HG02981 (cell line): Measurements from ENCODE around the gene CDYL2.
"Not testable (repeated sequence)": the region's sequence is repeated elsewhere in the genome, so short reads cannot be mapped to it uniquely, and the experiment has no call there.

ENCODE experiments used
- ATAC-seq: cut with Tn5 transposase; IDR thresholded peaks from one replicate; pipeline ENCODE4 v1.9.1; 2021; ENCODE audit warnings: mild to moderate bottlenecking, moderate library complexity; ENCODE audit not compliant: unreplicated experiment

Gene CDYL2, protein sequence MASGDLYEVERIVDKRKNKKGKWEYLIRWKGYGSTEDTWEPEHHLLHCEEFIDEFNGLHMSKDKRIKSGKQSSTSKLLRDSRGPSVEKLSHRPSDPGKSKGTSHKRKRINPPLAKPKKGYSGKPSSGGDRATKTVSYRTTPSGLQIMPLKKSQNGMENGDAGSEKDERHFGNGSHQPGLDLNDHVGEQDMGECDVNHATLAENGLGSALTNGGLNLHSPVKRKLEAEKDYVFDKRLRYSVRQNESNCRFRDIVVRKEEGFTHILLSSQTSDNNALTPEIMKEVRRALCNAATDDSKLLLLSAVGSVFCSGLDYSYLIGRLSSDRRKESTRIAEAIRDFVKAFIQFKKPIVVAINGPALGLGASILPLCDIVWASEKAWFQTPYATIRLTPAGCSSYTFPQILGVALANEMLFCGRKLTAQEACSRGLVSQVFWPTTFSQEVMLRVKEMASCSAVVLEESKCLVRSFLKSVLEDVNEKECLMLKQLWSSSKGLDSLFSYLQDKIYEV

GRCh38 chr16:80804526-80805383 is at the start of gene CDYL2:
Gene CDYL2 (minus strand): TSS chr16:80804598. CDS start chr16:80804173, 425 bp downstream.
- peak; percentile 62 for ATAC-seq

DNA sequence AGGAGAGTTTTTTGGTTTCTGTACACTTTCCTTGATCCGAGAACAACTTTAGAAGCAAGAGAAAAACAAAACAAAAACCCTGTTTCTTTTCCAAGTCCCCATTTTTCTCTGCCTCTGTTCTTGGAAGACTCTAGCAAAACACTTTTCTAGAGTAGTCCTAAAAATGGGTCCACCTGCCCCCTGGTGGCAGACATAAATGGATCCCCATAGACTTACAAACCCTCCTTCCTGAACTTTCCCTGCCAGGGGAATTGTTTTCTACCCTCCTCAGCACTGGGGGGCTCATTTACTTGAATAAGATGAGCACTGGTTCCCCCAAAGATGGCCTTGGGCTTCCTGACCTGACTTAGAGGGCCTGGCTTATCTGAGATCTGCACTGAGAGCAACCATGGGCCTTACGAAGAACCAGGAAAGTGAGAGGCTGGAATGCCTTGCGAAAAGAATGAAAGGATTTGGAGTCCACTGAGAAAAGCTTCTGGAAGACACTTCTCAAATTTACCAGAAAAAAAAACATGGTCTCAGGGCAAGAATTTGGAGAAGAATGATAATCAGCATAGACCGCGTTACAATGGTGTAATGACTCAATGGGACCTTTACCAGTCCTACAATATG is 48.0 kb upstream of the CDYL2 start:
- ATAC-seq = no peak

GRCh38 chr16:80851831-80852230 is 47.4 kb upstream of the CDYL2 start:
- ATAC-seq = no peak

- ATAC-seq = no peak
Observed at GRCh38 chr16:80850757-80851156, 46.4 kb upstream of the CDYL2 start.

DNA sequence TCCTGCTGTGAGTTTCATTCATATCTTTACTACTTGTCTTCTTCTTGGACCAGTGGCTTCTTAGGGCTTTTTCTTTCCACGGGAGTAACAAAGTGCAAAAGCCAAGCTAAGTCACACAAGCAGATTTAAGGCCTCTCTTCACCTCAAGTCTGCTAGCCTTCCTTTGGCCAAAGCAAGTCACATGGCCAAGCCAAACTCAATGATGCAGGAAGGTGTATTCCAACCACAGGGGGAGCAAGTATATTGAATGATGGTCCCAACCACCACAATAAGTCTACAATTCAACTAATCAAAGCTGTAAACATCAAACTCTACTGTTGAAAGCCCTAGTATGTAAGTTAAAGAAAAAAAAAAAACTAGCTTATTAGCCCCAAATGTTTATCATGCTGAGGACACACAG is 44.5 kb upstream of the CDYL2 start:
- ATAC-seq = no peak

DNA sequence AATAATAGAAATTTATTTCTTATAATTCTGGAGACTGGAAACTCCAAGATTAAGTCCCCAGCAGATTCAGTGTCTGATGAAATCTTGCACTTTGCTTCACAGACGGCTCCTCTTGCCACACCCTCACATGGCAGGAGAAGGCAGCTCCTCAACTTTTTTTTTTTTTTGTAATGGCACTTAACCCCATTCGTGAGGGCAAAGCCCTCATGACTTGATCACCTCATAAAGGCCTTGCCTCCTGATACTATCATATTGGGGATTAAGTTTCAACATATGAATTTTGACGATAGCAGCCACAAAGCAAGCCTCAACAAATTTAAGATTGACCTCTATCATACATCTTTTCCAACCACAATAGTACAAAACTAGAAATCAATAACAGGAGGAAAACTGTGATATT is 42.3 kb upstream of the CDYL2 start:
- ATAC-seq = no peak

DNA sequence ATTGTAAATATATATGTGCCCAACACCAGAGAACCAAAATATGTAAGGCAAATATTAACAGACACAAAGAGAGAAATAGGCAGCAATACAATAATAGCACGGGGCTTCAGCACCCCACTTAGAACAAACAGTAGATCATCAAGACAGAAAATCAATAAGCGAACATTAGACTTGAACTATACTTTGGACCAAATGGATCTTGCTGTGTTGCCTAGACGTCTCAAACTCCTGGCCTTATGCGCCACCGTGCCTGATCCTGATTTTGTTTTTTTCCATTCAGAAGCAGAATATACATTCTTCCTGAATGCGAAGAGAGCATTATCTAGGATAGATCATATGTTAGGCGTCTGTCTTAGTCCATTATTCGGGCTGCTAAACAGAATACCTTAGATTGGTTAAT is 41.9 kb upstream of the CDYL2 start:
- ATAC-seq = no peak

- ATAC-seq = no peak
Observed at GRCh38 chr16:80844395-80844794, 40.0 kb upstream of the CDYL2 start.

DNA sequence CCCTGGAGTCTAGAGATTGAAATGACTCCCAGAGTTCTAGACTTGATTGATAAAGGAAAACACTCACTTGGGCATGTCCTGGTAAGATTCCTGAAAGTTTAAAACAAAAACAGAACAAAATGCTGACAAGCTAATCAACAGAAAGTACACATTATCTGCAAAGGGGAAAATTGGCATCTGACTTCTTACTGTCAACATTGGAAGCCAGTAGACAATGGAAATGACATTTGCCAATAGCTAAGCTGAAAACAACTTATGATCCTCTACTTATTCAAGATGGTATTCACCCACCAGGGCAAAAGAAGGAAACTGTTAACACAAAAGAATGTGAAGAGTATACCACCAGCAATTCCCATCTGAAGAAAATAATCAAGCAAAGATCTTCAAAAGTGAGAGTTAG is 36.8 kb upstream of the CDYL2 start:
- no peak for ATAC-seq

GRCh38 chr16:80837533-80838147 is 33.2 kb upstream of the CDYL2 start:
- no peak for ATAC-seq

DNA sequence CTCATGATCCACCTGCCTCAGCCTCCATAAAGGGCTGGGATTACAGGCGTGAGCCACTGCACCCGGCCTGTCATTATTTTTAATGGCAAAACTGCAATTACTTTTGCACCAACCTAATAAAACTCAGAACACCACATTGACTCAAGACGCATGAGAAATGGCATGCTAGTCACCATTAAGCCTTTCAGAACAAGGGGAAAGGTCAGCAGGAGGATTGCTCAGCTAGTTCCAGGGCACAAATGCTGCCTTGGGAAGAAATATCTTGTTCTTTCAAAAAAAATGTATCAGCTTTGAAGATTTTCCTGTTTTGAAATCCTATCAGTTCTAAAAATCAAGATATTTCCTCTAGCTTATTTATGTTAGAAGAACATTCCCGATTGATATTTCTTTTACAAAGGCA is 32.4 kb upstream of the CDYL2 start:
- no peak for ATAC-seq

DNA sequence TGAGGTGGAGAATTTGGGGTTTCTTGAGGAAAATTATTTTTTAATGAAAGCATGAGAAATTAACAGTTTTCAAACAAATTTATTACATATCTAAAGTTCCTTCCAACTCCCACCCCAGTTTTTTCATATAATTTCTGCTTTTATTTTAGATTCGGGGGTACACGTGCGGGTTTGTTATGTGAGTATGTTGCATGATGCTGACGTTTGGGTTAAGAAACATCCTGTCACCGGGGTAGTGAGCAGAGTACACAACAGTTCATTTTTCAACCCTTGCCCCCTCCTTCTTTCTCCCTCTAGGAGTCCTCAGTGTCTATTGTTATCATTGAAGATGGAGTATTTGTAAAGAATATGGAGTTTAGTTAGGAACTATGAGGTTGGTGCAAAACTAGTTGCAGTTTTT is 31.8 kb upstream of the CDYL2 start:
- ATAC-seq = no peak

DNA sequence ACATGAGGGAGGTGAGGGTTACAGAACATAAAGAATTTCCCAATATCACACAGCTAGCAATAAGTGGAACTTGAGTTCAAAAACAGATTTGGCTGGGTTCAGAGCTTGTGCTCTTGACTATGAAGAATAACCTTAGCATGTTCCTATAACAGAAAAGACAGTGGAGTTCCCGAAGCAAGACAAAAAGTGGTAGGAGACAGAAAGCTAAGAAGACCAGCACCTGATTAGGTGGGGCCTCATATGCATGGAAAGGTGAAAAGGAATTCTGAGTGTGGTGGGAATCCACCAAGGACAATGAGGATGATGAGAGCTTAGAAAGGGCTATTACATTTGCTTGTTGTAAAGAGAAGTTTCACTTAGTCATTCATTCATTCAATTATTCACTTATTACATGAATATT is 26.6 kb upstream of the CDYL2 start:
- no peak for ATAC-seq

- no peak for ATAC-seq
Observed at GRCh38 chr16:80828495-80828894, 24.1 kb upstream of the CDYL2 start.

DNA sequence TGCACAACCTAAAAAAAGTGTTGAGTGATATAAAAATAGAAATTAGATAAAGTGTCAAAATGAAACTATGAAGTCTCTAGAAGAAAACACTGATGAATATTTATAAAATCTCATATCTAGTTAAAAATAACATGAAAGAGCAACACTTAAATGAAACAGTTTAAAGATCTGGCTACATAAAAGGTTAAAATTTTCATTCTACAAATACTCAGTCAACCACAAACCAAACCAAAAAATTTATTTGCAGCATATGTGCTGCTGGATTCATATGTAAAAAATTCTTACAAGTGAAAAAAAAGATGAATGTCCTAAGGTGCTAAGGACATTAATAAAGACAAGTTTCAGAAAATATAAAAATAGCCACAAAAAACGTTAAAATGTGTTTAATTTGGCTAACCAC is 22.6 kb upstream of the CDYL2 start:
- no peak for ATAC-seq

DNA sequence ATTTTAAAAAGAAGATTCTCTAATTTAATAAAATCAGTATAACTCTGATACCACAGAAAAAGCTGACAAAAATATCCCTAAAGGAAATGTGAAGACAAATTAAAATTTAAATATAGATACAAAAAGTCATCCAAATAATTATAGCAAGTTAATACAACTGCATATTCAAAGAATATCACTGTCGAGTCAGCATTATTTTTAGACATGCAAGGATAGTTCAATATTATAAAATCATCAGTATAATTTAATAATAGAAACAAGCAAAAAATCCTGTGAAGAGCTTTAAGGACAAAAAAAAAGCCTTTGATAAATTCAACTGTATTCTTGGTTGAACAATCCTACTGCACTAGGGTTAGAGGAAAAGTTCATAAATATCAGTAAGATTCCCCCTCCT is 21.0 kb upstream of the CDYL2 start:
- ATAC-seq = no peak

DNA sequence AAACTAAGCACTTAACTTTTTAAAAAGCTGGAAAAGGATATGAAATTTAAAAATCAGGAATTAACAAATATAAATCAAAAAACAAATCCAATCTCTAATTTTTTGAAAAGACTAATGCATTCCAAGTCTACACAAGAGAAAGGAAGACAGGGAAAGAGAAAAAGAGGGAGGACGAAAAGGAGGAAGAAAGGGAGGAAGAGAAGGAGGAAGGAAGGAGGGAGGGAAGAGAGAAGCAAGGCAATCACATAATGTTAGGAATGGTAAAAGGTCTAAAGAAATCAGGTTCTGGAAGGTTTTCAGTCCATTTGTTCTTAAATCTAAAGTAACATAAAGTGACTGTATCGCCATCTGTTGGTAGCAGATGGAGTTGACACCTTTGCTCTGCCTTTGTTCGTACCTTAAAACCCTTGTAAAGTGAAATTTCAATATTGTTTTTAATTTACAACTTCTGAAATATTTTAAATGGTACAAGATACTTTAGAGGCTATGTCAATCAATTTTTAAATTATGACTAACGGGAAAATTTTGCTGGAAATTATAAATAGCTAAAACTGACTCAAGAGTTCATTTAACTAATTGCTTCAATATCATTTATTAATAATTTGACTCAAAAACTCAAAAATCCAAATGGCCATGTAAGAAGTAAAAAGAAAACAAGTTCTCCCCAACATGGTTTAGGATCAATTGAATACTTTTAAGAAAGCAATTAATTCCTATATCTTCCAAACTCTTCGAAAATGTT is 20.4 kb upstream of the CDYL2 start:
- no peak for ATAC-seq

GRCh38 chr16:80819988-80820387 is 15.6 kb upstream of the CDYL2 start:
- no peak for ATAC-seq

DNA sequence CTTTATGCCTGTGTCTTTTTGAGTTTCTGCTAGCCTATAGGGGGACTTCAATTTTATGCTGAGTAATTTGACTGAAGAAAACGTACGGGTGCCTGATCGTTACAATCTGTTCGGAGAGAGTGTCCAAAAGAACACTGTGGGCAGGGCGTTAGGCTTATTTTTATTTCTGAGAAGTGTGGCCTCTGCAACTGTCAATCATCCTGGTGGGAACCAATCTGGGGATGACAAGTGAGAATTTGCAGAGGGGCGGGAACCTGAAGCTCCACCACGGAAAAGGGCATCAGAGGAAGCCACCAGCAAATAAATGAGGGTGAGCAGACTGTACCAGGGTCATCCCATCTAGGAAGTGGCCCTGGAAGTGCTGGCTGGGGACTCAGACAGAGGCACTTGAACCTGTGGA is 12.0 kb upstream of the CDYL2 start:
- ATAC-seq = no peak

- ATAC-seq = not testable (repeated sequence)
Observed at GRCh38 chr16:80815278-80815677, 10.9 kb upstream of the CDYL2 start.
